Right ventricle myocardium inferior (tissue), 1 donor: ENCODE measurements around the gene TATDN3. TPM values are rescaled to one million over a fixed set of nuclear protein-coding genes. Genes with fewer than 3 reads are reported as not detected.
"Not testable (repeated sequence)": the region's sequence is repeated elsewhere in the genome, so short reads cannot be mapped to it uniquely, and the experiment has no call there.

Source experiments
- ATAC-seq: fragments of 200-7000 bp; cut with Tn5 transposase; one replicate; pipeline ENCODE4 v1.9.1; 2020; ENCODE audit warnings: mild to moderate bottlenecking, moderate library complexity
- DNase-seq: peaks from one replicate; pipeline ENCODE4 v3.0.0; 2021; ENCODE audit errors: missing footprints
- intact Hi-C: fragments of 100-400 bp; cut with DNase I; formaldehyde crosslinking; loops from one replicate; pipeline ENCODE4 v1.11.0; 2022
- total RNA-seq: library from RNA; stranded (reverse); fragmentation: NEBNext Ultra II Directional; extraction: Animal tissue kit (Norgen Biotek cat#: 25700); gene quantifications from one replicate; pipeline ENCODE4 v1.2.1, GENCODE V29; 2021
- donor health status: DM: no; HTN: yes; CAD: no; lungs with severe emphysema.

Gene TATDN3
- total RNA-seq, 1 donor from 2014 or later, result 20.5 TPM

GRCh38 chr1:212862111-212862690, 70.5 kb downstream of the TATDN3 start:
- ATAC-seq, result no peak
- no peak for DNase-seq
- intact Hi-C loops, result no loop called here

- ATAC-seq, DNase-seq, intact Hi-C loops: not testable (repeated sequence)
These were observed 71.7 kb downstream of the TATDN3 start for GRCh38 chr1:212863345-212863744.

GRCh38 chr1:212864201-212864600, 72.5 kb downstream of the TATDN3 start:
- DNase-seq (no peak), ATAC-seq (no peak)
- intact Hi-C loops, result no loop called here

Other genes with a start within 250 kb of the TATDN3 start
- gene ATF3, start 183.1 kb upstream of the TATDN3 start, total RNA-seq, result 13.7 TPM
- 1.2 TPM for gene BATF3, start 92.1 kb upstream of the TATDN3 start, total RNA-seq
- 26.7 TPM for gene NSL1, start 117 bp upstream of the TATDN3 start, total RNA-seq
- gene SPATA45, start 55.8 kb downstream of the TATDN3 start, total RNA-seq, result not detected
- gene FLVCR1, start 66.4 kb downstream of the TATDN3 start, total RNA-seq, result 1.5 TPM
- 1.4 TPM for gene VASH2, start 158.6 kb downstream of the TATDN3 start, total RNA-seq
- gene ANGEL2, start 224.0 kb downstream of the TATDN3 start, total RNA-seq, result 14.3 TPM